C4-2B (cell line): Measurements from ENCODE around the gene TUBGCP3.

Experiments
- H3K27ac ChIP-seq: fragments of 450-650 bp; 2 replicates; pipeline ENCODE4 v1.5.1; 2017
- CTCF ChIP-seq: fragments of 450-650 bp; conservative IDR thresholded peaks from 2 replicates; pipeline ENCODE4 v1.5.1; 2017; ENCODE audit warnings: mild to moderate bottlenecking
- ZFX ChIP-seq: fragments of 450-650 bp; IDR thresholded peaks from 2 replicates; pipeline ENCODE4 v1.6.1; 2017

The TUBGCP3 gene

GRCh38 chr13:112449545-112449930 lies 138.4 kb downstream of the TUBGCP3 start:
- TF ChIP-seq CTCF (no peak), ZFX (no peak)
- H3K27ac ChIP-seq = no peak overlapping the region

GRCh38 chr13:112448621-112449544 lies 139.1 kb downstream of the TUBGCP3 start:
- no peak for TF ChIP-seq ZFX
- no peak for TF ChIP-seq CTCF
- no peak overlapping the region for H3K27ac ChIP-seq

- H3K27ac ChIP-seq = no peak overlapping the region
- no peak for TF ChIP-seq ZFX
- no peak for TF ChIP-seq CTCF
These were observed 140.0 kb downstream of the TUBGCP3 start for GRCh38 chr13:112447761-112448603.

DNA sequence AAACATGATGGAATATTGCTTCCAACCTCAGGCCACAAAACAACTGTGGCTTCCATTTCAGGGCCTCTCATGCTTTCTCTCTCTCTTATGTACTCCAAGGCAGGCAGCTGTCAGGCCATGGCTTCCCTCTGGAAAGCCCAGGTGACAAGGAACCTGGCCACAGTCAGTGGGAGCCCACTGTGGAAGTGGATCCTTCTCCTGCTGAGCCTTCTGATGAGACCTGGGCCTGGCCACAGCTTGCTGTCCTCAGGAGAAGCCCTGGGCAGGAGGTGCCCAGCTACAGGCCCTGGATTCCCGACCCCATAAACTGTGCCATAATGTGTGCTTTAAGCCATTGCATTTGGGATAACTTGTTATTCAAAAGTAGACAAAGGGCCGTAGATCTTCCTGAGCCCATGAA lies 140.6 kb downstream of the TUBGCP3 start:
- H3K27ac ChIP-seq = no peak overlapping the region
- TF ChIP-seq CTCF = no peak
- no peak for TF ChIP-seq ZFX

GRCh38 chr13:112446867-112447266 lies 141.1 kb downstream of the TUBGCP3 start:
- no peak overlapping the region for H3K27ac ChIP-seq
- TF ChIP-seq CTCF (no peak), ZFX (no peak)

DNA sequence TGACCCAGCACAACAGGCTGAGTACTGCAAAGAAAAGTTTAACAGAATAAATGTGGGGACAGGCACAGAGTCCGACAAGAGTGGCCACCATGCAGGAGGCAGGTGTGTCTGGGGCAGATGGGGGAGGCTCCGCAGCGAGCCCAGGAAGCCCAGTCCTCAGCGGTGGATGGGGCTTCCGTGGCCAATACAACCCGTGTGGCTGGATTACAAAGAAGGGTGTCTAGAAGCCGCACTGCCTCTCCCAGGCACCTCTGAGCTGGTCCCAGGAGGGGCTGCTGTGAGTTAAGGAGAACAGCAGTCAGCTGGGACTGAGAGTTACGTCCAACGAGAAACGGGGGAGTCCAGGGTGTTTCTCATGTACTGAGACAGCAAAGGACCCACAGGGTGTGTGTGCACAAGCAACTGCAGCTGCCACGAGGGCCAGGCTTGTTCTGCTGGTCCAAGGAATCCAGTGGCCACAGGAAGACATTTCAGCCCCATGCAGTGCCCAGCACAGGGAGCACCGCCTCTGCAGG lies 141.5 kb downstream of the TUBGCP3 start:
- no peak for TF ChIP-seq CTCF
- TF ChIP-seq ZFX = no peak
- no peak overlapping the region for H3K27ac ChIP-seq
